ENCODE results near the gene WIPF3. TPM values are rescaled to one million over a fixed set of nuclear protein-coding genes. Genes with fewer than 3 reads are reported as not detected.
A peak's percentile ranks its signal among the peaks of the same experiment; 100 is the strongest.

WIPF3 gene
- total RNA-seq, 1 experiment from 2014 or later, result 2.0 TPM

DNA sequence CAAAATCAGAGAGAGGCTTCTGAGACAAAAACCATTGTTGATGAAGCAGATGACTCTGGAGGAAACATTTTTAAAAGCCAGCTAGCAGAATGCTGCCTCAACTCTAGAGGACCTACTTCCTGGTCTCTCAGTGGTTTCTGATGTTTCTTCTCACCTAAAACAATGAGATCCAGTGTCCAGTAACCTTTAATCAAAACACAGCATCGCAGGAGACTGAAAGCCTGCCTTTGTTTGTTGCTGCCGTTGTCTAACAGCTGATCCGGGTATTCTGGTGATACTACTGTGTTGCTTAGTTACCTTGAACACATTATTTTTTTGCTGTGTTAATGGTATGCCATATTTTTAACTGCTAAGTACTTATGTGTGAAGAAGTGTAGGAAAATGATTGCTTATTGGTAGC is 70.9 kb downstream of the WIPF3 start:
- Histone ChIP-seq H3K4me1 (ENCODE audit: control insufficient read depth, insufficient read depth, low read length) (no peaks in the 10 kb centered on the region), H3K36me3 (ENCODE audit: control insufficient read depth, insufficient read depth, low read length) (no peaks in the 10 kb centered on the region), H3K27me3 (ENCODE audit: control insufficient read depth, insufficient read depth, low read length) (peaks cover 4% of the 10 kb centered on the region; the same call in 1 of the 2 replicates), H3K27ac (ENCODE audit: low read length) (no peak overlapping the region), H3K4me3 (ENCODE audit: low read depth in 2 of 2, low read length in 2 of 2) (no peak overlapping the region), H3K9me3 (ENCODE audit: control insufficient read depth, insufficient read depth, low read depth, low read length) (no peaks in the 10 kb centered on the region)
- BruUV-seq (replicated peaks), result no TSS peak
- ChIA-PET CTCF (interaction anchor here (1.6 kb wide), 1 partner anchor 184 kb away, joined by 9 read pairs; no protein-coding TSS in a partner anchor), POLR2A (interaction anchor here (0.5 kb wide), 1 partner anchor 24 kb away, joined by 10 read pairs; no protein-coding TSS in a partner anchor)
- intact Hi-C loops (cut with micrococcal nuclease; ENCODE audit: unreplicated experiment), result no loop called here
- ATAC-seq (no peak), DNase-seq (ENCODE audit: low read depth, low spot score) (no peak)
- in situ Hi-C loops (cut with HindIII; ENCODE audit: low pct_unique_long_range_greater_than_20kb, low sequenced_read_pairs), result no loop called here
- TF ChIP-seq SIN3A (IDR thresholded peaks at IDR 0.05; ENCODE audit: borderline replicate concordance, insufficient read depth, low read depth, low read length) (no peak), POLR2AphosphoS5 (IDR thresholded peaks at IDR 0.05; ENCODE audit: low read depth, low read length) (no peak), TCF7L2 (IDR thresholded peaks at IDR 0.05; ENCODE audit: low read depth, low read length) (no peak)
- TF ChIP-seq, protein P1, sequence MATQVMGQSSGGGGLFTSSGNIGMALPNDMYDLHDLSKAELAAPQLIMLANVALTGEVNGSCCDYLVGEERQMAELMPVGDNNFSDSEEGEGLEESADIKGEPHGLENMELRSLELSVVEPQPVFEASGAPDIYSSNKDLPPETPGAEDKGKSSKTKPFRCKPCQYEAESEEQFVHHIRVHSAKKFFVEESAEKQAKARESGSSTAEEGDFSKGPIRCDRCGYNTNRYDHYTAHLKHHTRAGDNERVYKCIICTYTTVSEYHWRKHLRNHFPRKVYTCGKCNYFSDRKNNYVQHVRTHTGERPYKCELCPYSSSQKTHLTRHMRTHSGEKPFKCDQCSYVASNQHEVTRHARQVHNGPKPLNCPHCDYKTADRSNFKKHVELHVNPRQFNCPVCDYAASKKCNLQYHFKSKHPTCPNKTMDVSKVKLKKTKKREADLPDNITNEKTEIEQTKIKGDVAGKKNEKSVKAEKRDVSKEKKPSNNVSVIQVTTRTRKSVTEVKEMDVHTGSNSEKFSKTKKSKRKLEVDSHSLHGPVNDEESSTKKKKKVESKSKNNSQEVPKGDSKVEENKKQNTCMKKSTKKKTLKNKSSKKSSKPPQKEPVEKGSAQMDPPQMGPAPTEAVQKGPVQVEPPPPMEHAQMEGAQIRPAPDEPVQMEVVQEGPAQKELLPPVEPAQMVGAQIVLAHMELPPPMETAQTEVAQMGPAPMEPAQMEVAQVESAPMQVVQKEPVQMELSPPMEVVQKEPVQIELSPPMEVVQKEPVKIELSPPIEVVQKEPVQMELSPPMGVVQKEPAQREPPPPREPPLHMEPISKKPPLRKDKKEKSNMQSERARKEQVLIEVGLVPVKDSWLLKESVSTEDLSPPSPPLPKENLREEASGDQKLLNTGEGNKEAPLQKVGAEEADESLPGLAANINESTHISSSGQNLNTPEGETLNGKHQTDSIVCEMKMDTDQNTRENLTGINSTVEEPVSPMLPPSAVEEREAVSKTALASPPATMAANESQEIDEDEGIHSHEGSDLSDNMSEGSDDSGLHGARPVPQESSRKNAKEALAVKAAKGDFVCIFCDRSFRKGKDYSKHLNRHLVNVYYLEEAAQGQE (IDR thresholded peaks at IDR 0.05; ENCODE audit: insufficient read depth in 1 of 2, low read depth in 2 of 2, low read length in 1 of 2), result no peak
- TF ChIP-seq, protein P2, sequence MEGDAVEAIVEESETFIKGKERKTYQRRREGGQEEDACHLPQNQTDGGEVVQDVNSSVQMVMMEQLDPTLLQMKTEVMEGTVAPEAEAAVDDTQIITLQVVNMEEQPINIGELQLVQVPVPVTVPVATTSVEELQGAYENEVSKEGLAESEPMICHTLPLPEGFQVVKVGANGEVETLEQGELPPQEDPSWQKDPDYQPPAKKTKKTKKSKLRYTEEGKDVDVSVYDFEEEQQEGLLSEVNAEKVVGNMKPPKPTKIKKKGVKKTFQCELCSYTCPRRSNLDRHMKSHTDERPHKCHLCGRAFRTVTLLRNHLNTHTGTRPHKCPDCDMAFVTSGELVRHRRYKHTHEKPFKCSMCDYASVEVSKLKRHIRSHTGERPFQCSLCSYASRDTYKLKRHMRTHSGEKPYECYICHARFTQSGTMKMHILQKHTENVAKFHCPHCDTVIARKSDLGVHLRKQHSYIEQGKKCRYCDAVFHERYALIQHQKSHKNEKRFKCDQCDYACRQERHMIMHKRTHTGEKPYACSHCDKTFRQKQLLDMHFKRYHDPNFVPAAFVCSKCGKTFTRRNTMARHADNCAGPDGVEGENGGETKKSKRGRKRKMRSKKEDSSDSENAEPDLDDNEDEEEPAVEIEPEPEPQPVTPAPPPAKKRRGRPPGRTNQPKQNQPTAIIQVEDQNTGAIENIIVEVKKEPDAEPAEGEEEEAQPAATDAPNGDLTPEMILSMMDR (IDR thresholded peaks at IDR 0.05), result no peak

DNA sequence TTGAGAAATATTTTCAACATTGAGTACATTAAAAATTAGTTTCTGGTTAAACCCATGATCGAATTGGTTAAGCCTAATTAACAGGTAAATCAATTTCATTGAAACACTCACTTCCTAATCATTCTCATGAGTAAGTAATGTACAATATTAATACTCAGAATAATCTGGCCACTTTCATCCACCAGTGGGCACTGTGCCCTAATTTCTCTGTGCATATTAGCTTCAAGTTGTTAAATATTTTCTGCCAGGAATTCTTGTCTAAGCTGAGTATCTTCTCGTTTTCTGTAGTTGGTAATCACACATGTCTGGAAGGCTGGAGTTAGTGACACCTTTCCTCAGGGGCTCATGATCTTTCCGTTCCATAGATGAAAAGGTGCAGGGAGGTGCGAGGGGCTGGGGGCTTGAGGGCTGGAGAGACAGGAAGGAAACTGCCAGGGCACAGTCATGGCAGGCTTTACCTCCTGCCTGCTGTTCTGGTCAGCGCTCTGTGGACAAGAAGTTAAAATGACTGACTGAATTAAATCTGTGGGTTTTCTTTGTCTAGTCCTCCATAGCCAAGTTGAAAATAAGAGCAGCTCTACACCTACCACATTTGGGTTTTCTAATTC is 71.9 kb downstream of the WIPF3 start:
- peaks cover 4% of the 10 kb centered on the region; the same call in 1 of the 2 replicates for H3K27me3 ChIP-seq (ENCODE audit: control insufficient read depth, insufficient read depth, low read length)
- intact Hi-C loops (cut with micrococcal nuclease; ENCODE audit: unreplicated experiment), result loop anchor here (1.0 to 2.0 kb wide), 2 partner anchors 43 to 183 kb away; no protein-coding TSS in a partner anchor
- POLR2A ChIA-PET, result no interaction called here
- H3K9me3 ChIP-seq (ENCODE audit: control insufficient read depth, insufficient read depth, low read depth, low read length), result no peaks in the 10 kb centered on the region
- no TSS peak for BruUV-seq (replicated peaks)
- CTCF ChIA-PET, result interaction anchor here (1.6 to 2.0 kb wide), 2 partner anchors 44 to 183 kb away, joined by 9 to 10 read pairs; no protein-coding TSS in a partner anchor
- H3K36me3 ChIP-seq (ENCODE audit: control insufficient read depth, insufficient read depth, low read length), result no peaks in the 10 kb centered on the region
- no peak overlapping the region for H3K27ac ChIP-seq (ENCODE audit: low read length)
- H3K4me3 ChIP-seq (ENCODE audit: low read depth in 2 of 2, low read length in 2 of 2), result no peak overlapping the region
- DNase-seq (ENCODE audit: low read depth, low spot score) (peak; percentile 15), ATAC-seq (peak; percentile 73)
- no peaks in the 10 kb centered on the region for H3K4me1 ChIP-seq (ENCODE audit: control insufficient read depth, insufficient read depth, low read length)
- TF ChIP-seq, protein P2 (IDR thresholded peaks at IDR 0.05), result peak; percentile 74
- no peak for TF ChIP-seq POLR2AphosphoS5 (IDR thresholded peaks at IDR 0.05; ENCODE audit: low read depth, low read length)
- no peak for TF ChIP-seq TCF7L2 (IDR thresholded peaks at IDR 0.05; ENCODE audit: low read depth, low read length)
- TF ChIP-seq SIN3A (IDR thresholded peaks at IDR 0.05; ENCODE audit: borderline replicate concordance, insufficient read depth, low read depth, low read length), result no peak
- TF ChIP-seq, protein P1 (IDR thresholded peaks at IDR 0.05; ENCODE audit: insufficient read depth in 1 of 2, low read depth in 2 of 2, low read length in 1 of 2), result no peak
- in situ Hi-C loops (cut with HindIII; ENCODE audit: low pct_unique_long_range_greater_than_20kb, low sequenced_read_pairs), result no loop called here
